ENCODE data around the gene MEGF9.

Gene MEGF9

GRCh38 chr9:120571443-120572257 lies 142.6 kb downstream of the MEGF9 start:
- in situ Hi-C loops (cut with MboI; ENCODE audit: low sequenced_read_pairs, unreplicated experiment), result no loop called here
- TF ChIP-seq CTCF (IDR thresholded peaks at IDR 0.05; ENCODE audit: borderline replicate concordance, control extremely low read depth, extremely low read depth, insufficient read depth, missing control alignments), result no peak
- DNase-seq (ENCODE audit: low spot score), result no peak

- no peak for TF ChIP-seq CTCF (IDR thresholded peaks at IDR 0.05; ENCODE audit: borderline replicate concordance, control extremely low read depth, extremely low read depth, insufficient read depth, missing control alignments)
- in situ Hi-C loops (cut with MboI; ENCODE audit: low sequenced_read_pairs, unreplicated experiment), result no loop called here
- DNase-seq (ENCODE audit: low spot score), result no peak
Measured at GRCh38 chr9:120570296-120570695, 144.0 kb downstream of the MEGF9 start.

GRCh38 chr9:120569556-120569955 lies 144.7 kb downstream of the MEGF9 start:
- in situ Hi-C loops (cut with MboI; ENCODE audit: low sequenced_read_pairs, unreplicated experiment), result no loop called here
- DNase-seq (ENCODE audit: low spot score), result no peak
- no peak for TF ChIP-seq CTCF (IDR thresholded peaks at IDR 0.05; ENCODE audit: borderline replicate concordance, control extremely low read depth, extremely low read depth, insufficient read depth, missing control alignments)

- TF ChIP-seq CTCF (IDR thresholded peaks at IDR 0.05; ENCODE audit: borderline replicate concordance, control extremely low read depth, extremely low read depth, insufficient read depth, missing control alignments), result no peak
- in situ Hi-C loops (cut with MboI; ENCODE audit: low sequenced_read_pairs, unreplicated experiment), result no loop called here
- DNase-seq (ENCODE audit: low spot score), result no peak
Measured at GRCh38 chr9:120568816-120569215, 145.5 kb downstream of the MEGF9 start.

- TF ChIP-seq CTCF (IDR thresholded peaks at IDR 0.05; ENCODE audit: borderline replicate concordance, control extremely low read depth, extremely low read depth, insufficient read depth, missing control alignments), result no peak
- no peak for DNase-seq (ENCODE audit: low spot score)
- in situ Hi-C loops (cut with MboI; ENCODE audit: low sequenced_read_pairs, unreplicated experiment), result no loop called here
Measured at GRCh38 chr9:120567874-120568273, 146.4 kb downstream of the MEGF9 start.

GRCh38 chr9:120567081-120567480 lies 147.2 kb downstream of the MEGF9 start:
- DNase-seq (ENCODE audit: low spot score), result no peak
- TF ChIP-seq CTCF (IDR thresholded peaks at IDR 0.05; ENCODE audit: borderline replicate concordance, control extremely low read depth, extremely low read depth, insufficient read depth, missing control alignments), result no peak
- in situ Hi-C loops (cut with MboI; ENCODE audit: low sequenced_read_pairs, unreplicated experiment), result no loop called here

Data from GM13976 (cell line).